Measurements from ENCODE around the gene CCZ1B. TPM values are rescaled to one million over a fixed set of nuclear protein-coding genes. Genes with fewer than 3 reads are reported as not detected.
"Not testable (repeated sequence)": the region's sequence is repeated elsewhere in the genome, so short reads cannot be mapped to it uniquely, and the experiment has no call there.

Gene CCZ1B
- total RNA-seq, 1 experiment from 2014 or later: 21.1 TPM

- no peak for DNase-seq (ENCODE audit: low read depth)
Observed at GRCh38 chr7:6831018-6831725, 5.1 kb upstream of the CCZ1B start.

- DNase-seq (ENCODE audit: low read depth): peak; percentile 27
Observed at GRCh38 chr7:6830026-6830425, 4.0 kb upstream of the CCZ1B start.

GRCh38 chr7:6829616-6830015, 3.5 kb upstream of the CCZ1B start:
- peak; percentile 16 for DNase-seq (ENCODE audit: low read depth)

GRCh38 chr7:6827180-6827579, 1.1 kb upstream of the CCZ1B start:
- DNase-seq (ENCODE audit: low read depth): peak; percentile 5

GRCh38 chr7:6825236-6826125, 594 bp downstream of the CCZ1B start:
- DNase-seq (ENCODE audit: low read depth): not testable (repeated sequence)

- not testable (repeated sequence) for DNase-seq (ENCODE audit: low read depth)
Observed at GRCh38 chr7:6821622-6822021, 4.5 kb downstream of the CCZ1B start.

GRCh38 chr7:6815470-6815869, 10.6 kb downstream of the CCZ1B start:
- DNase-seq (ENCODE audit: low read depth): not testable (repeated sequence)

- not testable (repeated sequence) for DNase-seq (ENCODE audit: low read depth)
Observed at GRCh38 chr7:6813011-6813410, 13.1 kb downstream of the CCZ1B start.

DNA sequence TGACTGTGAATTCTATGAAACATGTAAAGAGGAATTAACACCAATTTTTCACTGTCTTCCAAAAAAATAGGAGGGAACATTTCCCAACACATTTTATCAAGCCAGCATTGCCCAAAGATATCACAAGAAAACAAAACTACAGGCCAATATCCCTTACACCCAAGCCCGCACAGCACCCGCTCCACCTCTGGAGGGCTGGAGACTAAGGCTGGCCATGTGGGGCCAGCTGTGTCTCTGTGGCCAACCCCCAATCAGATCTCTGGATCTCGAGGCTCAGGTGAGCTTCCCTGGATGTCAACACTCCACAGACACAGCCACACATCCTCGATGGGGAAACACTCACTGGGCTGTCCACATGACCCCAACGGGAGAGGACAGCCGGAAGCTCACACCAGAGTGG, 18.1 kb downstream of the CCZ1B start:
- DNase-seq (ENCODE audit: low read depth): not testable (repeated sequence)

DNA sequence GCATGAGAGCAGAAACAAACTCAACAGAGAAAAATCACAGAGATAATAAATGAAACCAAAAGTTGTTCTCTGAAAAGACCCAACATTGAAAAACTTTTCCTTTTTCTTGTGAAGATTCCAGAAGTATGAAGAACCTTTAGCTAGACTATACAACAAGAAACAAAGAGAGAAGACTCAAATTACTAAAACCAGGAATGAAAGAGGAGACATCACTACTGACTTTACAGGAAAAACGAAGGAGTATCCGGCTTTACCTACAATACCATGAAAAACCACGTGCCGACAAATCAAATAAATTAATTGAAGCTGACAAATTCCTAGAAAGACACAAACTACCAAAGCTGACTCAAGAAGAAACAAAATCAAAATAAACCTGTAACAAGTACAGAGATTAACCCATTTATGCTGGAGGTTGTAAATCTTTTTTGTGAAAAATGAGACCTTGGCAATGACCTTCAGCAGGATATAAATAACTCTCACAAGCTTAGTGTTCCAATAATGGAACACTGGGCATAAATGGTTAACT, 18.6 kb downstream of the CCZ1B start:
- DNase-seq (ENCODE audit: low read depth): not testable (repeated sequence)

DNA sequence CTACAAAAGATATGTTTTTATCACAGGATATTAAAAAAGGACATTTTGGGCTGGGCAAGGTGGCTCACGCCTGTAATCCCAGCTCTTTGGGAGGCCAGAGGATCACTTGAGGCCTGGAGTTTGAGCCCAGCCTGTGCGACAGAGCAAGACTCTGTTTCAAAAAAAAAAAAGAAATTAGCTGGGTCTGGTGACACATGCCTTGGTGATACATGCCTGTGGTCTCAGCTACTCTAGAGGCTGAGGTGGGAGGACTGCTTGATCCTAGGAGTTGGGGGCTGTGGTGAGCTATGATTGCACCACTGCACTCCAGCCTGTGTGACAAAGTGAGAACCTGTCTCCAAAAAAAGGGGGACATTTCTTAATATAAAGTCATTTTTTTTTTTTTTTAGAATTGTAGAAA, 25.7 kb downstream of the CCZ1B start:
- DNase-seq (ENCODE audit: low read depth): not testable (repeated sequence)

- DNase-seq (ENCODE audit: low read depth): not testable (repeated sequence)
Observed at GRCh38 chr7:6799887-6800286, 26.2 kb downstream of the CCZ1B start.

DNA sequence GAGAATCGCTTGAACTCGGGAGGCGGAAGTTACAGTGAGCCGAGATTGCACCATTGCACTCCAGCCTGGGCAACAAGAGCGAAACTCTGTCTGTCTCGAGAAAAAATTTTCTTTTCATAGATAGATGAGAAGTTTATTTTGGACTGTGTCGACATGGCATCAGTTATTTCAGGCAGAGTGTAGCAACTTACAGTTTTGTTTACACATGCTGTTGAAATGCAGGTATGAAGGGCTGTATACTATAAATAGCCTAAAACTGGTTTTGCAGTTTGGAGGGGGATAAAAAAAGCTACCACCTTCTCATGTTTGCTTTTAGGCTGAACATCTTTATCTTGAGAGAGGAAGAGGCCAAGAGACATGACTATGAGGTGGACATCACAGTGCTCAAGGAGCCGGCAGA, 28.0 kb downstream of the CCZ1B start:
- DNase-seq (ENCODE audit: low read depth): not testable (repeated sequence)

DNA sequence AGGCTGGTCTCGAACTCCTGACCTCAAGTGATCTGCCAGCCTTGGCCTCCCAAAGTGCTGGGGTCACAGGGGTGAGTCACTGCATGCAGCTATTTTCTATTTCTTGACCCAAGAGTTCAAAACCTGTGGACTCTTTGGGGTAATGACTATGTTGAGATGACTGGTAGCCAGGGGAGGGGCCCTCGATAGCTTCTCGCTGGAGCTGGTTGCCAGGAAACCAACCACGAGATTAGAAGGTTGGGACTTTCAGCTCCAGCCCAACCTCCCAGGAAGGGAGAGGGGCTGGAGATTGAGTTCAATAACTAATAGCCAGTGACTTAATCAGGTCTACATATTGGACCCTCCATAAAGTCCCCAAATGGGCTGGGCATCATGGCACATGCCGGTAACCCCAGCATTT, 28.9 kb downstream of the CCZ1B start:
- peak; percentile 5 for DNase-seq (ENCODE audit: low read depth)

DNA sequence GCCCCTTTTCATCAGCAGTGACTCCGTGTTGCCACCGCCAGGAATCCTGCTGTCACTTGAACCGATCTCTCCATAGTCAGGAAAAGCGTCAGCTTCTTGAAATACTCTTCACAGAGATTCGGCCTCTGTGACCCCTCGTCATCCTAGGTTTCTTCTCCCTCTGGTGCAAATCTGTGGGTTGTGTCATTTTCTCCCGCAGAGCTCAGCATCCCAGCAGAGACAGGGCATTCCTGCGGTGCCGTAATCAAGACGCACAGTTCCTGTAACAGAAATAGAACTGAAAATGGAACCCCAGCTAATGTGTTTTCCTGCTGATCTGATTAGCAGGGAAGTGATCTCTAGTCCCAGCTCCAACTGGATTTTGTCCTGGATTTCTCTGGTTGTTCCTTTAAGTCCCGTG, 31.8 kb downstream of the CCZ1B start:
- DNase-seq (ENCODE audit: low read depth): not testable (repeated sequence)

- peak; percentile 73 for DNase-seq (ENCODE audit: low read depth)
Observed at GRCh38 chr7:6792113-6792872, 33.8 kb downstream of the CCZ1B start.

GRCh38 chr7:6789353-6789752, 36.7 kb downstream of the CCZ1B start:
- DNase-seq (ENCODE audit: low read depth): not testable (repeated sequence)

- DNase-seq (ENCODE audit: low read depth): not testable (repeated sequence)
Observed at GRCh38 chr7:6781581-6781980, 44.5 kb downstream of the CCZ1B start.

DNA sequence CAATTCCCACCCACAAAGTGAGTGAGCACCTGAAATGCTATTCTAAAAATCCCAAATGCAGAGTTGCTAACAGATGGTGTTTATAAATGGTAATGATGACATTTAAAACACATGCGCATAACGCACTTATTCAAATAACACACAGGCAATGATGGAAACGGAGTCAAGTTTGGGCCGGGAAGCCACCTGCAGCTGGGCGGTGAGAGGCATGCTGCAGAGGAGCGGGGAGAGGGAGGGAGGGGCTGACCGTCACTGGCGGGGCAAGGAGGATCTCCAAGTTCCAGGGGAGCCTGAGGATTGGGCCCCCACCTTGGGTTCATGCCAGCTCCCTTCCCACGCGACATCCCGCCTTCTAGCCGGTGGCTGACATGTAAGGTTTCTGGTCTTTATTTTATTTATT, 64.9 kb downstream of the CCZ1B start:
- DNase-seq (ENCODE audit: low read depth): not testable (repeated sequence)

DNA sequence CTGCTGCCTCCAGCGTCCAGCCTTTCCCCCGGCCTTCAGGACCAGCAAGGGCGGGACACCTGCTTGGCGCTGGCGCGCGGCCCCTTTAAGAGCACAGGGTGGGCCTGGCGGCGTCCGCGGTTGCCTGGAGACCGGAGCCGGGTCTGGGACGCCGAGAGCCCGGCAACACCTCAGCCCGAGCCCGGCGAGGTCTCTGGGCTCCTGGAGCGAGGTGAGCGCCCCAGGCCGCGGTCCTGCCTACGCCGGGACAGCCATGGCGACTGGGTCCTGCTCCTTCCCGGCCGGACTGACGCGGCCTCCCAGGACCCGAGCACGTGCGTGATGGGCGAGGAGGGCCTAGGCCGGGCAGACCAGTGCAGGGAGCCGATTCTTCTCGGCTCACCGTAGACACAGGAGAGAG, 72.1 kb downstream of the CCZ1B start, which contains the start of gene RSPH10B2:
RSPH10B2 (plus strand) TSS at position 140 of the 400 bp plus-strand sequence. CDS start 3,575 bp downstream, outside the sequence.
- DNase-seq (ENCODE audit: low read depth): not testable (repeated sequence)

DNA sequence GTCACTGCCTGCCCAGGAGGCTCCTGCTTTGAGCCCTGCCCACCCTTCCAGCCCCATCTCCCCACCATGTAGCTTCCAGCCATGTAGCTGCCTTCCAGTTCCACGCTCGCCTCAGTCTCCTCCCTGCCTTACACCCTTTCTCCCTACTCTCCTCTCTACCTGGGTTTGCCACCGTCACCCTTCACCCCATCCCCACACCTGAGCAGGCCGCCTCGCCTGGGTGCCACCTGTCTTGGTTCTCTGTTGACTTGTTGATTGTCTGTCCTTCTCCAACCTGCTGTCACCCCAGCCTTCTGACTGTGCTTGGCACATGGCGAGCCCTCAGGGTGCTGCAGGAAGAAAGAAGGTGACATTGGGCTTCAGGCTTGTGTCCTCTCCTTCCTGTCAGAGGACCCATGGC, 75.9 kb downstream of the CCZ1B start:
- DNase-seq (ENCODE audit: low read depth): not testable (repeated sequence)
